PC-9 (cell line): Measurements from ENCODE around the gene CCDC63. TPM values are rescaled to one million over a fixed set of nuclear protein-coding genes. Genes with fewer than 3 reads are reported as not detected.

Experiments used
- BruUV-seq: library from RNA; stranded (reverse); fragments of 400-500 nt; replicated peaks from 2 replicates; lab custom pipeline; 2021; lab: Mats Ljungman, UMichigan
- CTCF ChIA-PET: fragments of 300-600 bp; sonication (Branson Sonifier 250); formaldehyde crosslinking; loops from one replicate; lab custom pipeline; 2022; ENCODE audit warnings: antibody characterized with exemption; lab: Charles Lee
- POLR2A ChIA-PET: fragments of 300-600 bp; sonication (Branson Sonifier 250); formaldehyde crosslinking; loops from one replicate; lab custom pipeline; 2022; ENCODE audit warnings: antibody characterized with exemption; ENCODE audit not compliant: unreplicated experiment; lab: Charles Lee
- DNase-seq, 2 experiments: peaks; one replicate each; pipeline versions ENCODE4 v3.0.0 to v3.0.0-alpha.2; 2015 to 2022; ENCODE audit warnings: mixed read lengths in 1 of 2
- H2AFZ ChIP-seq: fragments of 200-600 bp; sonication (generic); 2 replicates; pipeline ENCODE4 v1.8.1; 2017; ENCODE audit warnings: antibody characterized with exemption
- H3F3A ChIP-seq: fragments of 200-600 bp; sonication (generic); 2 replicates; pipeline ENCODE4 v1.8.1; 2017; ENCODE audit warnings: antibody characterized with exemption, mild to moderate bottlenecking, low read depth; ENCODE audit not compliant: insufficient read depth
- H3K27ac ChIP-seq: fragments of 200-600 bp; sonication (generic); 2 replicates; pipeline ENCODE4 v1.6.1; 2016; ENCODE audit warnings: mixed run types
- H3K27me3 ChIP-seq: fragments of 200-600 bp; sonication (generic); 2 replicates; pipeline ENCODE4 v1.6.1; 2016; ENCODE audit warnings: low read depth, mixed run types; ENCODE audit not compliant: insufficient read depth
- H3K36me3 ChIP-seq: fragments of 200-600 bp; sonication (generic); 2 replicates; pipeline ENCODE4 v1.6.1; 2016; ENCODE audit warnings: low read depth, mixed run types
- H3K4me1 ChIP-seq: fragments of 200-600 bp; sonication (generic); replicated peaks from 2 replicates; pipeline ENCODE4 v1.6.1; 2016; ENCODE audit warnings: mixed run types; ENCODE audit not compliant: insufficient read depth
- H3K4me2 ChIP-seq: fragments of 200-600 bp; sonication (generic); 2 replicates; pipeline ENCODE4 v1.6.1; 2017; ENCODE audit warnings: mixed run types
- H3K4me3 ChIP-seq: fragments of 200-600 bp; sonication (generic); 2 replicates; pipeline ENCODE4 v1.6.1; 2016; ENCODE audit warnings: mixed run types
- H3K79me2 ChIP-seq: fragments of 200-600 bp; sonication (generic); 2 replicates; pipeline ENCODE4 v1.6.1; 2017; ENCODE audit warnings: low read depth, mixed run types
- H3K9me2 ChIP-seq: fragments of 200-600 bp; sonication (generic); 2 replicates; pipeline ENCODE4 v1.8.1; 2017; ENCODE audit warnings: mild to moderate bottlenecking; ENCODE audit not compliant: insufficient read depth
- H3K9me3 ChIP-seq: fragments of 200-600 bp; sonication (generic); 2 replicates; pipeline ENCODE4 v1.8.1; 2016; ENCODE audit warnings: low read depth; ENCODE audit not compliant: insufficient read depth
- H4K20me1 ChIP-seq: fragments of 200-600 bp; sonication (generic); 2 replicates; pipeline ENCODE4 v1.8.1; 2017; ENCODE audit not compliant: insufficient read depth
- CTCF ChIP-seq: fragments of 200-600 bp; sonication (generic); conservative IDR thresholded peaks from 2 replicates; pipeline ENCODE4 v1.6.1; 2017; ENCODE audit warnings: mixed run types, antibody characterized with exemption, mild to moderate bottlenecking, moderate library complexity
- EZH2 ChIP-seq: fragments of 200-600 bp; sonication (generic); IDR thresholded peaks from 2 replicates; pipeline ENCODE4 v1.8.0; 2017; ENCODE audit warnings: antibody characterized with exemption, low read depth
- intact Hi-C: fragments of 100-400 bp; cut with micrococcal nuclease; formaldehyde crosslinking; loops from one replicate; pipeline ENCODE4 v1.10.0; 2022; ENCODE audit not compliant: unreplicated experiment
- total RNA-seq: library from RNA; stranded (reverse); gene quantifications from 2 replicates; pipeline ENCODE4 v1.2.3, GENCODE V29; 2021

CCDC63 gene
- total RNA-seq, 1 experiment from 2014 or later = not detected

GRCh38 chr12:110880651-110881050, 33.9 kb downstream of the CCDC63 start:
- Histone ChIP-seq H3K4me3 (no peak overlapping the region), H3K4me2 (no peak overlapping the region), H2AFZ (no peak overlapping the region), H3K4me1 (no peaks in the 10 kb centered on the region), H4K20me1 (no peaks in the 10 kb centered on the region), H3K9me2 (no peaks in the 10 kb centered on the region), H3K79me2 (no peaks in the 10 kb centered on the region), H3K27me3 (no peaks in the 10 kb centered on the region), H3F3A (no peaks in the 10 kb centered on the region), H3K36me3 (no peaks in the 10 kb centered on the region), H3K27ac (no peak overlapping the region), H3K9me3 (no peaks in the 10 kb centered on the region)
- no TSS peak for BruUV-seq
- DNase-seq = no peak
- TF ChIP-seq EZH2 (no peak), CTCF (no peak)
- ChIA-PET CTCF (interaction anchor here (0.6 kb wide), 1 partner anchor 1486 kb away, joined by 3 read pairs; no protein-coding TSS in a partner anchor), POLR2A (no interaction called here)
- intact Hi-C loops = no loop called here

DNA sequence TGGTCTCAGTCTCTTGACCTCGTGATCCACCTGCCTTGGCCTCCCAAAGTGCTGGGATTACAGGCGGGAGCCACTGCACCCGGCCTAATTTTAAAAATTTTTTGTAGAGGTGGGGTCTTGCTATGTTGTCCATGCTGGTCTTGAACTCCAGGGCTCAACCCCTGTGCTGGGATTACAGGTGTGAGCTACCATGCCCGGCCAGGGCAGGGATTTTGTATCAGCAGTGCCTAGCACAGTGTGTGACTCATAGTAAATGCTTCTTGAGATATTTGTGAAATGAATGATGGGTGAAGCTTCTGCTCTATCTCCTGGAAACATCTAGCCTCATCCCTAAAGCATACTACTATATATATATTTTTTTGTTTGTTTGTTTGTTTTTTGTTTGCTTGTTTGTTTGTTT, 36.5 kb downstream of the CCDC63 start:
- CTCF ChIA-PET = no interaction called here
- H3K27me3 ChIP-seq = no peaks in the 10 kb centered on the region
- no peaks in the 10 kb centered on the region for H4K20me1 ChIP-seq
- no peaks in the 10 kb centered on the region for H3K9me2 ChIP-seq
- no peak overlapping the region for H2AFZ ChIP-seq
- no peak overlapping the region for H3K27ac ChIP-seq
- intact Hi-C loops = no loop called here
- no peak overlapping the region for H3K4me2 ChIP-seq
- H3K4me3 ChIP-seq = no peak overlapping the region
- POLR2A ChIA-PET = no interaction called here
- H3K9me3 ChIP-seq = no peaks in the 10 kb centered on the region
- H3K79me2 ChIP-seq = no peaks in the 10 kb centered on the region
- no TSS peak for BruUV-seq
- TF ChIP-seq CTCF (no peak), EZH2 (no peak)
- no peaks in the 10 kb centered on the region for H3F3A ChIP-seq
- no peak for DNase-seq
- H3K4me1 ChIP-seq = no peaks in the 10 kb centered on the region
- no peaks in the 10 kb centered on the region for H3K36me3 ChIP-seq

DNA sequence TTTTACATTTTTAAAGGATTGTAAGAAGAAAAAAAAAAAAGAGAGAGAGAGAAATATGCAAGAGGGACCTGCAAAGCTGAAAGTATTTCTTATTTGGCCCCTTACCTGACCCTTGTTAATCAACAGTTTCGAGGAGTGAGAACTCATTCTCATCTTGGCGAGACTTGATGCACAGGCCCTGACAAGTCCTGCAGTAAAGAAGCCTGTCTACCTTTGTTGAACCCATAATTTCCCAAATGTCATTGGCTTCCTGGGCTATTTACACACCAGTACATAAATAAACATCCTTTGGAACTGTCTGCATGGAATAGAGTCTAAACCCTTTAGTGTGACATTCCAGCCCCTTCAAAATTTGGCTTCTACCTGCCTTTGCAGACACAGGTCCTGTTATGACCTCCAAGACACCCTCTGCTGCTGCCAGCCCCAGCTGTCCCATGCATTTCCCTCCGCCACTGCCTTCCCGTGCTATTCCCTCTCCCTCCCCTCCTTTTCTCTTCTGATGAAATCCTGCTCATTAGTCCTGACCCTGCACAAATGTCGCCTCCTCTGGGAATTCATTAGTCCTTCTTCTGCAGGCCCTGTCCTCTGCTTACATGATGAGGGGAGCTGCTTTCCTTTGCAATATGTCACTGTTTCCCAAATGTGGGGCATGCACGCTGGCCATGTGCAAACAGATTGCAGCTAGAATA, 38.5 kb downstream of the CCDC63 start:
- Histone ChIP-seq H3K79me2 (no peaks in the 10 kb centered on the region), H3K27ac (no peak overlapping the region), H3F3A (no peaks in the 10 kb centered on the region), H2AFZ (no peak overlapping the region), H3K4me3 (no peak overlapping the region), H3K36me3 (no peaks in the 10 kb centered on the region), H4K20me1 (no peaks in the 10 kb centered on the region), H3K4me2 (no peak overlapping the region), H3K9me2 (no peaks in the 10 kb centered on the region), H3K4me1 (no peaks in the 10 kb centered on the region), H3K9me3 (no peaks in the 10 kb centered on the region), H3K27me3 (no peaks in the 10 kb centered on the region)
- TF ChIP-seq CTCF = no peak
- no peak for TF ChIP-seq EZH2
- no peak for DNase-seq
- ChIA-PET POLR2A (no interaction called here), CTCF (no interaction called here)
- BruUV-seq = no TSS peak
- intact Hi-C loops = loop anchor here (5.0 kb wide), 3 partner anchors 183 to 783 kb away; no protein-coding TSS in a partner anchor
